Camera-type eye (tissue), 1 donor: ENCODE results near the gene TOB1. TPM values are rescaled to one million over a fixed set of nuclear protein-coding genes. Genes with fewer than 3 reads are reported as not detected.

Experiments used
- total RNA-seq: library from RNA; depleted of rRNA; stranded (reverse); fragments of >200 nt; gene quantifications from one replicate; pipeline ENCODE4 v1.2.3, GENCODE V29; 2014

Gene TOB1, protein sequence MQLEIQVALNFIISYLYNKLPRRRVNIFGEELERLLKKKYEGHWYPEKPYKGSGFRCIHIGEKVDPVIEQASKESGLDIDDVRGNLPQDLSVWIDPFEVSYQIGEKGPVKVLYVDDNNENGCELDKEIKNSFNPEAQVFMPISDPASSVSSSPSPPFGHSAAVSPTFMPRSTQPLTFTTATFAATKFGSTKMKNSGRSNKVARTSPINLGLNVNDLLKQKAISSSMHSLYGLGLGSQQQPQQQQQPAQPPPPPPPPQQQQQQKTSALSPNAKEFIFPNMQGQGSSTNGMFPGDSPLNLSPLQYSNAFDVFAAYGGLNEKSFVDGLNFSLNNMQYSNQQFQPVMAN
- total RNA-seq = 31.8 TPM

DNA sequence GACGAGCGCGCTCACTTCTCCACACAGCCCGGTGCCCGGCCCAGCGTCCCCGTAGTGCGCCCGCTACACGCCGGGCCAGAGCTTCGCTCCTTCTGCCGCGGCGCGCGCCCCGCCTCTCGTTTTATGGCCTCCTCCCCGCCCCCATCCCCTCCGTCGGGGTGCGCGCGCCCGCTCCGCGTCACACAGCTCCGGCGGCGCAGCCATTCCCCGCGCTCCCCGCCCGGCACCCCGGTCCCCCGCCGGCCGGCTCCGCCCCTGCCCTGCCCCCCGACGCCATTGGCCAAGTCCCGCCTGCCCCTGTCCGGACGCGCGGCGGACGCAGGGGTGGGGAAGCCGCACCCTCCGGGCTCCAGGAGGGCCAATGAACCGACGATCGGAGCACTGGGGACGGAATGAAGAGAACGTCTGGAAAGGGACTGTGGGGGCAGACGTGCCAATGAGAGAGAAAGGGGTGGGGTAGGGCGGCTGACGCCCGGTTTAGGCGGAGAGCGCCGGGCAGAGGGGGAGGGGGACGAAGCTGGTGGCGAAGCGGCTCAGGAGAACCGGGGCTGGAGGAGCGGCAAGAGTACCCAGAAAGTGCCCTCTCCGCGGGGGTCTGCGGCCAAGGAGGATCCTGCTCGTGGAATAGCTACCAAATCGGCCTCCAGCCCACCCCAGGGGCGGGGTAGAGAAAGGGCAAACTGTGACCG lies at the start of gene TOB1:
Gene TOB1, minus strand, starts transcription at position 94 of the 689 bp plus-strand sequence. CDS start 2,337 bp downstream, outside the sequence.

DNA sequence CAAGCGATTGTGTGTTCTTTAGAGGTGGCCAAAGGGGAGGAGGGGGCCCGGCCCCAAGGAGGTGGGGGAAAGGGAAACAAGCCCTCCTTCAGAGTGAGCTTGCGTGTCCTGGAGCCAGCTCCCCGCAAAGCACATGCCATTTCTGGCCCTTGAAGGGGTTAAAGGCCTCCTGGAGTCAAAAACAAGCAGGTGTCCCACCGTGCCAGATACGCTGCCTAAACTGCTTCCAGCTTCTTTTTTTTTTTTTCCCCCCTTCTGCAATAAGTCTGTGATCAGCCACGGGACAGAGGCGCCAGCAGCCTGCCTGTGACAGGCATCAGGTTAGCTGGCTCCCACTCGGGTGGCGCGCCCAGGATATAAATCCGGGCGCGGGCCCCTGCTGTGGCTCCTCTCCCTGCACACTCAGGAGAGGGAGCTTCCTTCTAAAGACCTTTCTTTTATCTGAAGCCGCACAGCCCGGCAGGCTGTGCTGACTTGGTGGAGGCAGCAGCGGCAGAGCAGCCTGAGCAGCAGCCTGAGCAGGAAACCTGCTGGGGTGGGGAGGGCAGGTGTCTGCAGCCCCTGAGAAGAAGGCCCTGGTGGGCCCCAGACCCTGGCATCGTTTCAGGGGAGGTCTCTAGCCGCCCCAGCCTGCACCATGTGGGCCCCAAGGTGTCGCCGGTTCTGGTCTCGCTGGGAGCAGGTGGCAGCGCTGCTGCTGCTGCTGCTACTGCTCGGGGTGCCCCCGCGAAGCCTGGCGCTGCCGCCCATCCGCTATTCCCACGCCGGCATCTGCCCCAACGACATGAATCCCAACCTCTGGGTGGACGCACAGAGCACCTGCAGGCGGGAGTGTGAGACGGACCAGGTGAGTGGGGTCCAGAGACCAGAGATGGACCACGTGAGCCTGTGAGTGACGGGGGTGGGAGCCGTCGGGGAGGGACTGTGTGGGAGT lies 30.6 kb downstream of the TOB1 start, which contains the start of gene WFIKKN2:
Gene WFIKKN2, plus strand, starts transcription at position 286 of the 934 bp plus-strand sequence. Its CDS starts 352 bp downstream, at position 638.

Other genes with a start within 250 kb of the TOB1 start
- gene ABCC3, start 231.5 kb downstream of the TOB1 start, total RNA-seq = 2.6 TPM
- gene ANKRD40, start 158.4 kb downstream of the TOB1 start, total RNA-seq = 30.3 TPM
- 217 TPM for gene LUC7L3, start 146.8 kb downstream of the TOB1 start, total RNA-seq
- gene ANKRD40CL, start 98.8 kb downstream of the TOB1 start, total RNA-seq = not detected
- gene WFIKKN2, start 30.8 kb downstream of the TOB1 start, total RNA-seq = 8.5 TPM